HepG2 (cell line): ENCODE results near the gene ATRIP. TPM values are rescaled to one million over a fixed set of nuclear protein-coding genes. Genes with fewer than 3 reads are reported as not detected.

Experiments
- ATAC-seq: fragments of 200-7000 bp; cut with Tn5 transposase; 3 replicates; pipeline ENCODE4 v1.9.1; 2020; ENCODE audit warnings: mild to moderate bottlenecking, moderate library complexity
- BruUV-seq: library from RNA; stranded (reverse); fragments of 400-500 nt; replicated peaks from 2 replicates; lab custom pipeline; 2021; lab: Mats Ljungman, UMichigan
- CTCF ChIA-PET: fragments of 300-600 bp; formaldehyde crosslinking; extraction: SDS; loops from one replicate; lab custom pipeline; 2021; ENCODE audit warnings: low total read pairs, inconsistent platforms, low intra/inter-chr PET ratio; lab: Yijun Ruan, JAX
- POLR2A ChIA-PET: fragments of 350-600 bp; sonication (Branson Sonifier 250); formaldehyde crosslinking; loops from one replicate; lab custom pipeline; 2020; ENCODE audit warnings: antibody characterized with exemption, inconsistent platforms; lab: Yijun Ruan, JAX
- DNase-seq: peaks from one replicate; pipeline ENCODE4 v3.0.0-alpha.2; 2015; ENCODE audit warnings: low spot score
- FAIRE-seq: peaks from 3 replicates; lab custom pipeline; 2011; peaks lifted over from hg19 to GRCh38; lab: Jason Lieb, UNC
- H2AFZ ChIP-seq: one replicate; pipeline ENCODE4 v1.6.1; 2011; ENCODE audit warnings: low read length, inconsistent platforms
- H3K27ac ChIP-seq: fragments of 300-600 bp; 3 replicates; pipeline ENCODE4 v1.8.0; 2011; ENCODE audit warnings: mixed run types, mild to moderate bottlenecking, mixed read lengths, low read length, inconsistent platforms; ENCODE audit not compliant: insufficient read depth; ENCODE audit errors: extremely low read length
- H3K27me3 ChIP-seq, 2 experiments: fragments of 200-600 bp in 1 of 2; 2 replicates in 1 of 2; 3 replicates in 1 of 2; pipeline versions ENCODE4 v1.6.0 to v1.8.0; 2011; ENCODE audit warnings: low read length in 2 of 2, mild to moderate bottlenecking in 2 of 2, moderate library complexity in 2 of 2, inconsistent platforms in 1 of 2; ENCODE audit not compliant: insufficient read depth in 2 of 2, control insufficient read depth in 1 of 2
- H3K36me3 ChIP-seq, 2 experiments: fragments of 200-600 bp in 1 of 2; replicated peaks in 1 of 2; 2 replicates in 1 of 2; 3 replicates in 1 of 2; pipeline versions ENCODE4 v1.5.1 to v1.8.0; 2011; ENCODE audit warnings: low read length in 2 of 2, inconsistent platforms in 1 of 2; ENCODE audit not compliant: insufficient read depth in 2 of 2, control insufficient read depth in 1 of 2
- H3K4me1 ChIP-seq: 2 replicates; pipeline ENCODE4 v1.5.1; 2012; ENCODE audit warnings: low read length, inconsistent platforms; ENCODE audit not compliant: insufficient read depth
- H3K4me2 ChIP-seq: 2 replicates; pipeline ENCODE4 v1.6.0; 2011; ENCODE audit warnings: low read depth, low read length, inconsistent platforms
- H3K4me3 ChIP-seq, 3 experiments: fragments of 200-600 bp in 1 of 3; sonication (generic), shearing (Covaris generic) in 1 of 3; replicated peaks in 1 of 3; 2 replicates each; pipeline ENCODE4 v1.5.1; 2011 to 2016; ENCODE audit warnings: low read length in 3 of 3, inconsistent platforms in 2 of 3, low read depth in 2 of 3, mild to moderate bottlenecking in 2 of 3, control low read depth in 1 of 3, mixed read lengths in 1 of 3; ENCODE audit not compliant: insufficient read depth in 1 of 3
- H3K79me2 ChIP-seq: one replicate; pipeline ENCODE4 v1.6.1; 2011; ENCODE audit warnings: low read length, inconsistent platforms; ENCODE audit not compliant: insufficient read depth
- H3K9ac ChIP-seq: 2 replicates; pipeline ENCODE4 v1.6.0; 2011; ENCODE audit warnings: mild to moderate bottlenecking, low read depth, low read length, inconsistent platforms; ENCODE audit not compliant: insufficient read depth
- H3K9me3 ChIP-seq: 2 replicates; pipeline ENCODE4 v1.5.1; 2012; ENCODE audit warnings: mild to moderate bottlenecking, low read length
- H4K20me1 ChIP-seq: 2 replicates; pipeline ENCODE4 v1.6.0; 2011; ENCODE audit warnings: inconsistent platforms, mild to moderate bottlenecking, low read length, moderate library complexity; ENCODE audit not compliant: insufficient read depth
- FOXP1 ChIP-seq, 2 experiments: fragments of 450-650 bp in 1 of 2; IDR thresholded peaks; 2 replicates each; pipeline ENCODE4 v1.6.1; 2017 to 2018; ENCODE audit warnings: antibody characterized with exemption in 1 of 2
- HNRNPL ChIP-seq: fragments of 200-400 bp; formaldehyde crosslinking; IDR thresholded peaks from 2 replicates; pipeline ENCODE4 v1.6.1; 2017; ENCODE audit warnings: mild to moderate bottlenecking, low read depth, low read length
- JDP2 ChIP-seq: sonication (generic); formaldehyde crosslinking; IDR thresholded peaks from 2 replicates; pipeline ENCODE4 v1.8.1; 2022; ENCODE audit warnings: missing genetic modification reagents, borderline replicate concordance
- PHF5A ChIP-seq: IDR thresholded peaks from one replicate; pipeline ENCODE4 v1.6.1; 2018; ENCODE audit warnings: low read depth, missing genetic modification reagents; ENCODE audit not compliant: unreplicated experiment
- POLR2A ChIP-seq, 2 experiments: IDR thresholded peaks; 2 replicates each; pipeline ENCODE4 v1.6.1; 2011; ENCODE audit warnings: low read depth in 2 of 2, low read length in 2 of 2, mild to moderate bottlenecking in 1 of 2, moderate library complexity in 1 of 2; ENCODE audit not compliant: insufficient read depth in 1 of 2
- RBFOX2 ChIP-seq: fragments of 200-400 bp; formaldehyde crosslinking; IDR thresholded peaks from 2 replicates; pipeline ENCODE4 v1.6.1; 2017; ENCODE audit warnings: low read depth, mild to moderate bottlenecking, low read length
- SALL2 ChIP-seq: sonication (generic); formaldehyde crosslinking; IDR thresholded peaks from 2 replicates; pipeline ENCODE4 v1.8.1; 2023; ENCODE audit warnings: mild to moderate bottlenecking, missing genetic modification reagents, inconsistent platforms
- SMAD3 ChIP-seq: sonication (generic); formaldehyde crosslinking; IDR thresholded peaks from 2 replicates; pipeline ENCODE4 v1.4.0; 2020; ENCODE audit warnings: missing genetic modification reagents
- ZFP41 ChIP-seq: sonication (generic); formaldehyde crosslinking; IDR thresholded peaks from 2 replicates; pipeline ENCODE4 v1.4.0; 2020; ENCODE audit warnings: mild to moderate bottlenecking, missing genetic modification reagents, borderline replicate concordance
- ZNF367 ChIP-seq: sonication (generic); formaldehyde crosslinking; IDR thresholded peaks from 2 replicates; pipeline ENCODE4 v1.4.0; 2020; ENCODE audit warnings: missing genetic modification reagents, borderline replicate concordance
- ZNF550 ChIP-seq: sonication (generic); formaldehyde crosslinking; IDR thresholded peaks from 2 replicates; pipeline ENCODE4 v1.4.0; 2020; ENCODE audit warnings: mild to moderate bottlenecking, missing genetic modification reagents, borderline replicate concordance
- ZNF569 ChIP-seq: sonication (generic); formaldehyde crosslinking; IDR thresholded peaks from 2 replicates; pipeline ENCODE4 v1.5.0; 2020; ENCODE audit warnings: mild to moderate bottlenecking, missing genetic modification reagents, moderate library complexity, borderline replicate concordance
- ZNF792 ChIP-seq: IDR thresholded peaks from 2 replicates; pipeline ENCODE4 v1.6.1; 2016
- ZSCAN25 ChIP-seq: sonication (generic); formaldehyde crosslinking; IDR thresholded peaks from 2 replicates; pipeline ENCODE4 v1.8.0; 2022; ENCODE audit warnings: mild to moderate bottlenecking, missing genetic modification reagents
- WGBS: methylation state at CpG from one replicate; pipeline ENCODE4 v1.1.6; 2017; ENCODE audit warnings: low lambda C conversion rate; 5-methylcytosine and 5-hydroxymethylcytosine counted together
- in situ Hi-C: cut with HindIII; loops from 2 replicates; pipeline ENCODE4 v1.10.0; 2017; ENCODE audit warnings: low pct_unique_long_range_greater_than_20kb; ENCODE audit not compliant: extremely low pct_ligation_motif_present
- intact Hi-C: fragments of 100-400 bp; cut with micrococcal nuclease; formaldehyde crosslinking; loops from one replicate; pipeline ENCODE4 v1.10.0; 2022; ENCODE audit not compliant: unreplicated experiment
- polyA plus RNA-seq, 8 experiments: library from polyadenylated mRNA; depleted of rRNA in 3 of 8; stranded (reverse) in 7 of 8; unstranded in 1 of 8; fragments of >200 nt; fragmentation: Illumina TruSeq in 4 of 8; extraction: Trizol in 4 of 8; gene quantifications; 2 replicates each; pipeline versions ENCODE4 v1.2.1 to v1.2.3, GENCODE V29; 2011 to 2016; ENCODE audit warnings: low read depth in 4 of 8, missing spikeins in 1 of 8, mixed read lengths in 1 of 8; ENCODE audit not compliant: insufficient read depth in 1 of 8
- total RNA-seq, 5 experiments: library from RNA; depleted of rRNA; stranded (reverse); fragments of >200 nt; fragmentation: Illumina TruSeq; extraction: Trizol; gene quantifications; 2 replicates each; pipeline ENCODE4 v1.2.3, GENCODE V29; 2016; ENCODE audit warnings: low read depth in 1 of 5
- TF ChIP-seq, protein P1 (sequence below): sonication (generic); formaldehyde crosslinking; conservative IDR thresholded peaks from 2 replicates; pipeline ENCODE4 v1.8.1; 2023; ENCODE audit warnings: missing genetic modification reagents
- TF ChIP-seq, protein P2 (sequence below): sonication (generic); formaldehyde crosslinking; IDR thresholded peaks from 2 replicates; pipeline ENCODE4 v1.8.1; 2023; ENCODE audit warnings: missing genetic modification reagents, inconsistent platforms, borderline replicate concordance
- TF ChIP-seq, protein P3 (sequence below): sonication (generic); IDR thresholded peaks from 2 replicates; pipeline ENCODE4 v1.6.1; 2016; ENCODE audit warnings: low read depth, borderline replicate concordance
- TF ChIP-seq, protein P4 (sequence below): sonication (generic); formaldehyde crosslinking; IDR thresholded peaks from 2 replicates; pipeline ENCODE4 v1.5.1; 2020; ENCODE audit warnings: mild to moderate bottlenecking, missing genetic modification reagents, moderate library complexity

The ATRIP gene
- total and polyA plus RNA-seq, 2 of the 13 experiments (the other 11 are each of a cell fraction or from before 2014, with no cell fraction given), result 5.1 to 12.5 TPM

DNA sequence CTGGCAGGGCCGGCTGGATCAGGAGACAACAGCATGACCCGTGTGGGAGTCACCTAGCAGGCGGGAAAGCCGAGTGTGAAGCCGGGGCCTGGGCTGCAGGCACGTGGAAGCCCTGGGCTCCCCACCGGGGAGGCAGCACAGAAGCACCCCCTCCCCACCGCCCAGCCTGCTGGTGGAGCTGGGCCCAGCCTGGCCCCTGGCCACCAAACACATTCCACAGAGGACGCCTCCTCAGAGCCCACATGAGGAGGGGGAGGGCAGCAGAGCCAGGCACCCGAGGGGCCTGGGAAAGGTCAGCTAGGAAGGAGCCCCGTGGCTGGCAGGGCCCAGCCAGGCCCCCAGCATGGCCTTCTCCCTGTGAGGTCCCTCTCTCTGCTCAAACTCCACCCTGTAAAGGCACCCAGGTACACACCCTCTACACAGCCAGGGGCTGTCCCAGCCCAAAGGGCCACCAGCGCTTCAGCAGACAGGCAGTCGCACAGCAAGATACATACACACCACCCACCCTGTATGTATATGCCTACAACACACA is 21.2 kb upstream of the ATRIP start:
- H3K9ac ChIP-seq, result peak overlapping the region; percentile 96
- POLR2A ChIA-PET, result interaction anchor here (1.0 to 3.0 kb wide), 4 partner anchors 11 to 22 kb away, joined by 3 to 17 read pairs (median 10); partner anchors contain the start of genes CCDC51 and TMA7
- H4K20me1 ChIP-seq, result peaks cover 80% of the 10 kb centered on the region
- H3K4me3 ChIP-seq, result peak overlapping the region in 1 of 3 experiments; percentile 93; a peak in 2 of 6 replicates
- peak overlapping the region; percentile 99 for H3K27ac ChIP-seq
- no TSS peak for BruUV-seq
- intact Hi-C loops (no loop called here), in situ Hi-C loops (no loop called here)
- no peaks in the 10 kb centered on the region for H3K9me3 ChIP-seq
- no peak overlapping the region for H2AFZ ChIP-seq
- CTCF ChIA-PET, result interaction anchor here (3.1 kb wide), 1 partner anchor 10 kb away, joined by 14 read pairs; no protein-coding TSS in a partner anchor
- peaks cover 35 to 54% of the 10 kb centered on the region in 2 experiments for H3K36me3 ChIP-seq
- H3K79me2 ChIP-seq, result peaks cover 71% of the 10 kb centered on the region
- DNase-seq, result no peak
- no peaks in the 10 kb centered on the region for H3K27me3 ChIP-seq
- no peak for FAIRE-seq
- no peak for ATAC-seq
- peak overlapping the region; percentile 100 for H3K4me2 ChIP-seq
- 81% methylated on average over 6 of the region's 13 CpGs for WGBS
- peaks cover 68% of the 10 kb centered on the region for H3K4me1 ChIP-seq
- TF ChIP-seq ZNF550 (CRISPR knock-in tag) (no peak), JDP2 (CRISPR knock-in tag) (no peak), PHF5A (CRISPR knock-in tag) (no peak), SMAD3 (CRISPR knock-in tag) (no peak), ZNF367 (CRISPR knock-in tag) (no peak), ZSCAN25 (CRISPR knock-in tag) (no peak), ZNF569 (CRISPR knock-in tag) (no peak), ZFP41 (CRISPR knock-in tag) (no peak), RBFOX2 (peak; percentile 82), POLR2A (IDR thresholded peaks at IDR 0.05; ENCODE audit: insufficient read depth in 1 of 2, low read depth in 2 of 2, low read length in 2 of 2) (peak in 1 of 2 experiments; percentile 21; a peak in 1 of 4 replicates), FOXP1 (IDR thresholded peaks at IDR 0.05) (no peak), FOXP1 (CRISPR knock-in tag; IDR thresholded peaks at IDR 0.05) (no peak), SALL2 (CRISPR knock-in tag) (no peak), HNRNPL (0 out of 2 replicates have a peak, but pooled peaks have one; percentile 61), ZNF792 (no peak)
- TF ChIP-seq, protein P1, sequence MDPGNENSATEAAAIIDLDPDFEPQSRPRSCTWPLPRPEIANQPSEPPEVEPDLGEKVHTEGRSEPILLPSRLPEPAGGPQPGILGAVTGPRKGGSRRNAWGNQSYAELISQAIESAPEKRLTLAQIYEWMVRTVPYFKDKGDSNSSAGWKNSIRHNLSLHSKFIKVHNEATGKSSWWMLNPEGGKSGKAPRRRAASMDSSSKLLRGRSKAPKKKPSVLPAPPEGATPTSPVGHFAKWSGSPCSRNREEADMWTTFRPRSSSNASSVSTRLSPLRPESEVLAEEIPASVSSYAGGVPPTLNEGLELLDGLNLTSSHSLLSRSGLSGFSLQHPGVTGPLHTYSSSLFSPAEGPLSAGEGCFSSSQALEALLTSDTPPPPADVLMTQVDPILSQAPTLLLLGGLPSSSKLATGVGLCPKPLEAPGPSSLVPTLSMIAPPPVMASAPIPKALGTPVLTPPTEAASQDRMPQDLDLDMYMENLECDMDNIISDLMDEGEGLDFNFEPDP (CRISPR knock-in tag), result no peak
- TF ChIP-seq, protein P2, sequence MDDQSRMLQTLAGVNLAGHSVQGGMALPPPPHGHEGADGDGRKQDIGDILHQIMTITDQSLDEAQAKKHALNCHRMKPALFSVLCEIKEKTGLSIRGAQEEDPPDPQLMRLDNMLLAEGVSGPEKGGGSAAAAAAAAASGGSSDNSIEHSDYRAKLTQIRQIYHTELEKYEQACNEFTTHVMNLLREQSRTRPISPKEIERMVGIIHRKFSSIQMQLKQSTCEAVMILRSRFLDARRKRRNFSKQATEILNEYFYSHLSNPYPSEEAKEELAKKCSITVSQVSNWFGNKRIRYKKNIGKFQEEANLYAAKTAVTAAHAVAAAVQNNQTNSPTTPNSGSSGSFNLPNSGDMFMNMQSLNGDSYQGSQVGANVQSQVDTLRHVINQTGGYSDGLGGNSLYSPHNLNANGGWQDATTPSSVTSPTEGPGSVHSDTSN, result no peak
- TF ChIP-seq, protein P3, sequence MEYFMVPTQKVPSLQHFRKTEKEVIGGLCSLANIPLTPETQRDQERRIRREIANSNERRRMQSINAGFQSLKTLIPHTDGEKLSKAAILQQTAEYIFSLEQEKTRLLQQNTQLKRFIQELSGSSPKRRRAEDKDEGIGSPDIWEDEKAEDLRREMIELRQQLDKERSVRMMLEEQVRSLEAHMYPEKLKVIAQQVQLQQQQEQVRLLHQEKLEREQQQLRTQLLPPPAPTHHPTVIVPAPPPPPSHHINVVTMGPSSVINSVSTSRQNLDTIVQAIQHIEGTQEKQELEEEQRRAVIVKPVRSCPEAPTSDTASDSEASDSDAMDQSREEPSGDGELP, result no peak
- TF ChIP-seq, protein P4, sequence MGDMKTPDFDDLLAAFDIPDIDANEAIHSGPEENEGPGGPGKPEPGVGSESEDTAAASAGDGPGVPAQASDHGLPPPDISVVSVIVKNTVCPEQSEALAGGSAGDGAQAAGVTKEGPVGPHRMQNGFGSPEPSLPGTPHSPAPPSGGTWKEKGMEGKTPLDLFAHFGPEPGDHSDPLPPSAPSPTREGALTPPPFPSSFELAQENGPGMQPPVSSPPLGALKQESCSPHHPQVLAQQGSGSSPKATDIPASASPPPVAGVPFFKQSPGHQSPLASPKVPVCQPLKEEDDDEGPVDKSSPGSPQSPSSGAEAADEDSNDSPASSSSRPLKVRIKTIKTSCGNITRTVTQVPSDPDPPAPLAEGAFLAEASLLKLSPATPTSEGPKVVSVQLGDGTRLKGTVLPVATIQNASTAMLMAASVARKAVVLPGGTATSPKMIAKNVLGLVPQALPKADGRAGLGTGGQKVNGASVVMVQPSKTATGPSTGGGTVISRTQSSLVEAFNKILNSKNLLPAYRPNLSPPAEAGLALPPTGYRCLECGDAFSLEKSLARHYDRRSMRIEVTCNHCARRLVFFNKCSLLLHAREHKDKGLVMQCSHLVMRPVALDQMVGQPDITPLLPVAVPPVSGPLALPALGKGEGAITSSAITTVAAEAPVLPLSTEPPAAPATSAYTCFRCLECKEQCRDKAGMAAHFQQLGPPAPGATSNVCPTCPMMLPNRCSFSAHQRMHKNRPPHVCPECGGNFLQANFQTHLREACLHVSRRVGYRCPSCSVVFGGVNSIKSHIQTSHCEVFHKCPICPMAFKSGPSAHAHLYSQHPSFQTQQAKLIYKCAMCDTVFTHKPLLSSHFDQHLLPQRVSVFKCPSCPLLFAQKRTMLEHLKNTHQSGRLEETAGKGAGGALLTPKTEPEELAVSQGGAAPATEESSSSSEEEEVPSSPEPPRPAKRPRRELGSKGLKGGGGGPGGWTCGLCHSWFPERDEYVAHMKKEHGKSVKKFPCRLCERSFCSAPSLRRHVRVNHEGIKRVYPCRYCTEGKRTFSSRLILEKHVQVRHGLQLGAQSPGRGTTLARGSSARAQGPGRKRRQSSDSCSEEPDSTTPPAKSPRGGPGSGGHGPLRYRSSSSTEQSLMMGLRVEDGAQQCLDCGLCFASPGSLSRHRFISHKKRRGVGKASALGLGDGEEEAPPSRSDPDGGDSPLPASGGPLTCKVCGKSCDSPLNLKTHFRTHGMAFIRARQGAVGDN (CRISPR knock-in tag), result peak; percentile 49
